Placental pericyte (primary cell): Measurements from ENCODE around the gene COMMD10. TPM values are rescaled to one million over a fixed set of nuclear protein-coding genes. Genes with fewer than 3 reads are reported as not detected.

ENCODE experiments used
- small RNA-seq: library from RNA; depleted of rRNA; stranded (forward); fragments of <200 nt; gene quantifications from one replicate; pipeline ENCODE3, GENCODE V24; 2012; ENCODE audit warnings: low replicate concordance
- total RNA-seq: library from RNA; depleted of rRNA; stranded (reverse); fragments of >200 nt; gene quantifications from 2 replicates; pipeline ENCODE4 v1.2.3, GENCODE V29; 2012

The COMMD10 gene
- total RNA-seq = 21.2 and 38.5 TPM in 2 replicates

GRCh38 chr5:116084871-116085715 lies at the start of gene COMMD10:
Gene COMMD10, plus strand, starts transcription at chr5:116085025.

Small RNA genes lying within 50 kb of the gene (small RNA-seq; reads per million reads assigned to genes)
- gene HMGN2P27 (not detected), gene RNU6-644P (not detected)

Other genes with a start within 250 kb of the COMMD10 start
- 67.3 and 86.9 TPM in 2 replicates for gene ATG12, start 243.5 kb upstream of the COMMD10 start, total RNA-seq
- 84.7 and 96.2 TPM in 2 replicates for gene AP3S1, start 243.1 kb upstream of the COMMD10 start, total RNA-seq
- gene LVRN, start 122.5 kb upstream of the COMMD10 start, total RNA-seq = 0.66 and 1.4 TPM in 2 replicates
- not detected in 2 replicates for gene ARL14EPL, start 52.6 kb upstream of the COMMD10 start, total RNA-seq